A549 (cell line): ENCODE data around the gene ZNF700. TPM values are rescaled to one million over a fixed set of nuclear protein-coding genes. Genes with fewer than 3 reads are reported as not detected.

Experiments
- ATAC-seq, 2 experiments: fragments of 200-7000 bp in 1 of 2; fragments of >200 bp in 1 of 2; cut with Nextera tagmentation in 1 of 2; cut with Tn5 transposase in 1 of 2; 3 replicates each; pipeline versions ENCODE4 v1.8.0 to v1.9.1; 2018 to 2020; ENCODE audit warnings: mild to moderate bottlenecking in 1 of 2, moderate library complexity in 1 of 2
- CTCF ChIA-PET: fragments of 300-600 bp; sonication (Branson Sonifier 250); formaldehyde crosslinking; extraction: SDS; loops from one replicate; lab custom pipeline; 2021; ENCODE audit warnings: antibody characterized with exemption, inconsistent platforms; lab: Yijun Ruan, JAX
- POLR2A ChIA-PET: fragments of 350-600 bp; formaldehyde crosslinking; extraction: SDS; loops from one replicate; lab custom pipeline; 2021; ENCODE audit warnings: antibody characterized with exemption, inconsistent platforms; lab: Yijun Ruan, JAX
- DNase-seq, 2 experiments: peaks; one replicate each; pipeline versions ENCODE4 v3.0.0 to v3.0.0-alpha.2; 2011 to 2016; ENCODE audit warnings: low read depth in 1 of 2, low spot score in 1 of 2
- FAIRE-seq: peaks from 2 replicates; lab custom pipeline; 2011; peaks lifted over from hg19 to GRCh38; lab: Jason Lieb, UNC
- H3K27ac ChIP-seq, 2 experiments: fragments of >200 bp; sonication (Bioruptor Twin); formaldehyde crosslinking; 3 replicates each; pipeline ENCODE4 v1.5.1; 2016 to 2017
- H3K4me1 ChIP-seq: fragments of >200 bp; sonication (Bioruptor Twin); formaldehyde crosslinking; 3 replicates; pipeline ENCODE4 v1.6.1; 2016
- H3K4me2 ChIP-seq: fragments of >200 bp; sonication (Bioruptor Twin); formaldehyde crosslinking; 3 replicates; pipeline ENCODE4 v1.6.1; 2016
- H3K4me3 ChIP-seq: fragments of >200 bp; sonication (Bioruptor Twin); formaldehyde crosslinking; 3 replicates; pipeline ENCODE4 v1.5.1; 2016
- H3K9me3 ChIP-seq: fragments of >200 bp; sonication (Bioruptor Twin); formaldehyde crosslinking; 3 replicates; pipeline ENCODE4 v1.6.1; 2016
- CBX2 ChIP-seq: fragments of 200-600 bp; sonication (generic); IDR thresholded peaks from 2 replicates; pipeline ENCODE4 v1.6.1; 2016; ENCODE audit warnings: low read depth, mild to moderate bottlenecking, borderline replicate concordance
- CHD4 ChIP-seq: fragments of 200-600 bp; sonication (generic); IDR thresholded peaks from 2 replicates; pipeline ENCODE4 v1.6.1; 2016; ENCODE audit warnings: antibody characterized with exemption, mild to moderate bottlenecking, borderline replicate concordance
- FOSL2 ChIP-seq, 2 experiments: fragments of 450-650 bp in 1 of 2; fragments of >200 bp in 1 of 2; sonication (Bioruptor Twin) in 1 of 2; formaldehyde crosslinking; IDR thresholded peaks; 2 replicates each; pipeline versions ENCODE4 v1.5.0 to v1.6.1; 2016 to 2020; ENCODE audit warnings: mild to moderate bottlenecking in 1 of 2, moderate library complexity in 1 of 2
- FOXS1 ChIP-seq: fragments of 250-450 bp; sonication (Bioruptor Pico); IDR thresholded peaks from 2 replicates; pipeline ENCODE4 v1.5.0; 2020; ENCODE audit warnings: mild to moderate bottlenecking, moderate library complexity
- GATA3 ChIP-seq: IDR thresholded peaks from 2 replicates; pipeline ENCODE4 v1.6.1; 2012; ENCODE audit warnings: borderline replicate concordance
- HOXB13 ChIP-seq: fragments of 250-450 bp; sonication (Bioruptor Pico); IDR thresholded peaks from 2 replicates; pipeline ENCODE4 v1.5.0; 2020; ENCODE audit warnings: low read depth, mild to moderate bottlenecking, moderate library complexity
- JUN ChIP-seq, 2 experiments: fragments of >200 bp; sonication (Bioruptor Twin); formaldehyde crosslinking; IDR thresholded peaks; 2 replicates in 1 of 2; 3 replicates in 1 of 2; pipeline ENCODE4 v1.6.1; 2016 to 2017
- JUNB ChIP-seq: fragments of >200 bp; sonication (Bioruptor Twin); formaldehyde crosslinking; IDR thresholded peaks from 2 replicates; pipeline ENCODE4 v1.6.1; 2016
- NFE2L2 ChIP-seq: fragments of 150-350 bp; conservative IDR thresholded peaks from 2 replicates; pipeline ENCODE4 v1.6.1; 2014; ENCODE audit warnings: low read length
- NPAS2 ChIP-seq: fragments of 250-450 bp; sonication (Bioruptor Pico); IDR thresholded peaks from 2 replicates; pipeline ENCODE4 v1.8.0; 2022; ENCODE audit warnings: mild to moderate bottlenecking, moderate library complexity, borderline replicate concordance
- PHF8 ChIP-seq: fragments of 200-600 bp; sonication (generic); IDR thresholded peaks from 2 replicates; pipeline ENCODE4 v1.6.1; 2016; ENCODE audit warnings: low read depth, mild to moderate bottlenecking, antibody characterized with exemption, moderate library complexity, borderline replicate concordance
- RFX5 ChIP-seq: fragments of 450-650 bp; IDR thresholded peaks from 2 replicates; pipeline ENCODE4 v1.7.1; 2014; ENCODE audit warnings: antibody characterized with exemption, mild to moderate bottlenecking, moderate library complexity
- RNF2 ChIP-seq: fragments of 200-600 bp; sonication (generic); IDR thresholded peaks from 2 replicates; pipeline ENCODE4 v1.6.1; 2016; ENCODE audit warnings: low read depth, mild to moderate bottlenecking, antibody characterized with exemption, moderate library complexity, borderline replicate concordance
- SMC3 ChIP-seq: fragments of >200 bp; sonication (Bioruptor Twin); formaldehyde crosslinking; IDR thresholded peaks from 3 replicates; pipeline ENCODE4 v1.6.1; 2018; ENCODE audit warnings: inconsistent platforms
- SREBF2 ChIP-seq: fragments of 450-650 bp; IDR thresholded peaks from 2 replicates; pipeline ENCODE4 v1.6.1; 2014; ENCODE audit warnings: mild to moderate bottlenecking, moderate library complexity
- TFCP2L1 ChIP-seq: fragments of 250-450 bp; sonication (Bioruptor Pico); IDR thresholded peaks from 2 replicates; pipeline ENCODE4 v1.5.0; 2021; ENCODE audit warnings: mild to moderate bottlenecking
- TP53 ChIP-seq: fragments of 250-450 bp; sonication (Bioruptor Pico); IDR thresholded peaks from 2 replicates; pipeline ENCODE4 v1.5.0; 2021; ENCODE audit warnings: mild to moderate bottlenecking, moderate library complexity
- ZNF302 ChIP-seq: fragments of 250-450 bp; sonication (Bioruptor Pico); IDR thresholded peaks from 2 replicates; pipeline ENCODE4 v1.9.0; 2021; ENCODE audit warnings: inconsistent platforms, mild to moderate bottlenecking, moderate library complexity
- WGBS: methylation state at CpG from one replicate; pipeline ENCODE4 v1.1.6; 2017; ENCODE audit errors: missing lambda C conversion rate; 5-methylcytosine and 5-hydroxymethylcytosine counted together
- polyA plus RNA-seq, 4 experiments: library from polyadenylated mRNA; depleted of rRNA in 3 of 4; stranded (reverse); fragments of >200 nt; fragmentation: RNase III in 1 of 4; extraction: RNeasy Plus Mini Kit Qiagen cat#74134 plus additional on column Dnase treatment in 1 of 4; gene quantifications; 2 replicates in 3 of 4; 3 replicates in 1 of 4; pipeline ENCODE4 v1.2.3, GENCODE V29; 2011 to 2017
- small RNA-seq, 6 experiments: library from RNA; depleted of rRNA; stranded (forward); fragments of <200 nt; gene quantifications; one replicate each; pipeline ENCODE3, GENCODE V24; 2012
- TF ChIP-seq, protein P1 (sequence below): fragments of >200 bp; sonication (Bioruptor Twin); formaldehyde crosslinking; IDR thresholded peaks from 3 replicates; pipeline ENCODE4 v1.5.1; 2016
- TF ChIP-seq, protein P2 (sequence below): fragments of 250-450 bp; sonication (Bioruptor Pico); IDR thresholded peaks from 2 replicates; pipeline ENCODE4 v1.5.0; 2020; ENCODE audit warnings: low read depth, mild to moderate bottlenecking, moderate library complexity

Gene ZNF700
- polyA plus RNA-seq, 2 of the 4 experiments (the other 2 are of a cell fraction), result 0.30 to 0.43 TPM

DNA sequence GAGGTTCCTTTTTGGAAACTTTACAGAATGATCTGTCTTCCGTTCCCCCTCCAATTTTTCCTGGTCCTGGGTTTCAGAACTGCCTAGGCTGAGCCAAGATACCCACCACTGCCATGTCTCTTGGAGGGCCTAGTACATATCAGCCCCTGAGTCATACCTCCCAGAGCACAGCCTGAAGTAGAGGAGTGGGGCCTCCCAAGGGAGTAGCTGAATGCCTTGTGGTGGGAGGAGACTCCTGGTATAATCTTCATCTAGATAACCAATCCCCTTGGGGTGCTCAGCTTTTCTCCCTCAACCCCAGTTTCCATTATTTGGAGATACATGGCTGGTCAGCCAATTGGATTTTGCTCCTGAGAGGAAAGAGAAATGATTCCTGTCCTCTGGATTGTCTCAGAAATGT is 70.3 kb downstream of the ZNF700 start:
- TF ChIP-seq RNF2 (no peak), JUN (IDR thresholded peaks at IDR 0.05) (no peak), FOSL2 (IDR thresholded peaks at IDR 0.05) (no peak), FOSL2 (CRISPR knock-in tag; IDR thresholded peaks at IDR 0.05) (no peak), HOXB13 (CRISPR knock-in tag) (no peak), RFX5 (no peak), SREBF2 (no peak), JUNB (no peak), NPAS2 (no peak), FOXS1 (CRISPR knock-in tag) (no peak), SMC3 (no peak), TP53 (CRISPR knock-in tag) (no peak), NFE2L2 (no peak), TFCP2L1 (CRISPR knock-in tag) (no peak), PHF8 (no peak), GATA3 (no peak), CBX2 (no peak), ZNF302 (CRISPR knock-in tag) (no peak), CHD4 (no peak)
- TF ChIP-seq, protein P1, sequence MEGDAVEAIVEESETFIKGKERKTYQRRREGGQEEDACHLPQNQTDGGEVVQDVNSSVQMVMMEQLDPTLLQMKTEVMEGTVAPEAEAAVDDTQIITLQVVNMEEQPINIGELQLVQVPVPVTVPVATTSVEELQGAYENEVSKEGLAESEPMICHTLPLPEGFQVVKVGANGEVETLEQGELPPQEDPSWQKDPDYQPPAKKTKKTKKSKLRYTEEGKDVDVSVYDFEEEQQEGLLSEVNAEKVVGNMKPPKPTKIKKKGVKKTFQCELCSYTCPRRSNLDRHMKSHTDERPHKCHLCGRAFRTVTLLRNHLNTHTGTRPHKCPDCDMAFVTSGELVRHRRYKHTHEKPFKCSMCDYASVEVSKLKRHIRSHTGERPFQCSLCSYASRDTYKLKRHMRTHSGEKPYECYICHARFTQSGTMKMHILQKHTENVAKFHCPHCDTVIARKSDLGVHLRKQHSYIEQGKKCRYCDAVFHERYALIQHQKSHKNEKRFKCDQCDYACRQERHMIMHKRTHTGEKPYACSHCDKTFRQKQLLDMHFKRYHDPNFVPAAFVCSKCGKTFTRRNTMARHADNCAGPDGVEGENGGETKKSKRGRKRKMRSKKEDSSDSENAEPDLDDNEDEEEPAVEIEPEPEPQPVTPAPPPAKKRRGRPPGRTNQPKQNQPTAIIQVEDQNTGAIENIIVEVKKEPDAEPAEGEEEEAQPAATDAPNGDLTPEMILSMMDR, result no peak
- TF ChIP-seq, protein P2, sequence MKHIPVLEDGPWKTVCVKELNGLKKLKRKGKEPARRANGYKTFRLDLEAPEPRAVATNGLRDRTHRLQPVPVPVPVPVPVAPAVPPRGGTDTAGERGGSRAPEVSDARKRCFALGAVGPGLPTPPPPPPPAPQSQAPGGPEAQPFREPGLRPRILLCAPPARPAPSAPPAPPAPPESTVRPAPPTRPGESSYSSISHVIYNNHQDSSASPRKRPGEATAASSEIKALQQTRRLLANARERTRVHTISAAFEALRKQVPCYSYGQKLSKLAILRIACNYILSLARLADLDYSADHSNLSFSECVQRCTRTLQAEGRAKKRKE, result no peak
- Histone ChIP-seq H3K4me2 (no peak overlapping the region), H3K27ac (no peak overlapping the region), H3K9me3 (peaks cover 6% of the 10 kb centered on the region; the same call in 1 of the 3 replicates), H3K4me3 (no peak overlapping the region), H3K4me1 (no peaks in the 10 kb centered on the region)
- 0% methylated on average over 1 of the region's 1 CpG for WGBS
- POLR2A ChIA-PET, result no interaction called here
- FAIRE-seq (no peak), DNase-seq (no peak), ATAC-seq (no peak)
- CTCF ChIA-PET, result no interaction called here

Small RNA genes within 50 kb of the gene (small RNA-seq; reads per million reads assigned to genes)
- 0 reads per million in 6 experiments for gene RNA5SP464

Other genes with a start within 250 kb of the ZNF700 start
- gene ZNF823, start 186.2 kb upstream of the ZNF700 start, polyA plus RNA-seq (2011; rRNA removed), result 3.7 and 3.9 TPM in 2 replicates
- 2.4 to 2.9 TPM (median 2.7 TPM) in 3 replicates for gene ZNF823, start 186.2 kb upstream of the ZNF700 start, polyA plus RNA-seq (2017; fragmentation: RNase III; extraction: RNeasy Plus Mini Kit Qiagen cat#74134 plus additional on column Dnase treatment)
- 0.01 TPM in 1 of 2 replicates, not detected in the other for gene ZNF441, start 158.1 kb upstream of the ZNF700 start, polyA plus RNA-seq (2011; rRNA removed)
- gene ZNF441, start 158.1 kb upstream of the ZNF700 start, polyA plus RNA-seq (2017; fragmentation: RNase III; extraction: RNeasy Plus Mini Kit Qiagen cat#74134 plus additional on column Dnase treatment), result 0.01 TPM in 1 of 3 replicates, not detected in the others
- gene ZNF491, start 126.6 kb upstream of the ZNF700 start, polyA plus RNA-seq (2011; rRNA removed), result not detected in 2 replicates
- gene ZNF491, start 126.6 kb upstream of the ZNF700 start, polyA plus RNA-seq (2017; fragmentation: RNase III; extraction: RNeasy Plus Mini Kit Qiagen cat#74134 plus additional on column Dnase treatment), result not detected in 3 replicates
- gene ZNF440, start 110.8 kb upstream of the ZNF700 start, polyA plus RNA-seq (2011; rRNA removed), result not detected in 2 replicates
- gene ZNF440, start 110.8 kb upstream of the ZNF700 start, polyA plus RNA-seq (2017; fragmentation: RNase III; extraction: RNeasy Plus Mini Kit Qiagen cat#74134 plus additional on column Dnase treatment), result 0.03 to 0.04 TPM in 2 of 3 replicates, not detected in the other
- gene ZNF439, start 76.4 kb upstream of the ZNF700 start, polyA plus RNA-seq (2011; rRNA removed), result not detected in 2 replicates
- gene ZNF439, start 76.4 kb upstream of the ZNF700 start, polyA plus RNA-seq (2017; fragmentation: RNase III; extraction: RNeasy Plus Mini Kit Qiagen cat#74134 plus additional on column Dnase treatment), result not detected in 3 replicates
- not detected in 2 replicates for gene ZNF69, start 37.3 kb upstream of the ZNF700 start, polyA plus RNA-seq (2011; rRNA removed)
- gene ZNF69, start 37.3 kb upstream of the ZNF700 start, polyA plus RNA-seq (2017; fragmentation: RNase III; extraction: RNeasy Plus Mini Kit Qiagen cat#74134 plus additional on column Dnase treatment), result not detected in 3 replicates
- gene ZNF763, start 39.9 kb downstream of the ZNF700 start, polyA plus RNA-seq (2011; rRNA removed), result not detected in 2 replicates
- gene ZNF763, start 39.9 kb downstream of the ZNF700 start, polyA plus RNA-seq (2017; fragmentation: RNase III; extraction: RNeasy Plus Mini Kit Qiagen cat#74134 plus additional on column Dnase treatment), result not detected in 3 replicates
- gene ZNF433, start 110.6 kb downstream of the ZNF700 start, polyA plus RNA-seq (2011; rRNA removed), result not detected in 2 replicates
- not detected in 3 replicates for gene ZNF433, start 110.6 kb downstream of the ZNF700 start, polyA plus RNA-seq (2017; fragmentation: RNase III; extraction: RNeasy Plus Mini Kit Qiagen cat#74134 plus additional on column Dnase treatment)
- gene ZNF878, start 127.9 kb downstream of the ZNF700 start, polyA plus RNA-seq (2011; rRNA removed), result not detected in 2 replicates
- not detected in 3 replicates for gene ZNF878, start 127.9 kb downstream of the ZNF700 start, polyA plus RNA-seq (2017; fragmentation: RNase III; extraction: RNeasy Plus Mini Kit Qiagen cat#74134 plus additional on column Dnase treatment)
- not detected in 2 replicates for gene ZNF844, start 139.6 kb downstream of the ZNF700 start, polyA plus RNA-seq (2011; rRNA removed)
- gene ZNF844, start 139.6 kb downstream of the ZNF700 start, polyA plus RNA-seq (2017; fragmentation: RNase III; extraction: RNeasy Plus Mini Kit Qiagen cat#74134 plus additional on column Dnase treatment), result not detected in 3 replicates
- 0.34 and 0.46 TPM in 2 replicates for gene ZNF20, start 215.2 kb downstream of the ZNF700 start, polyA plus RNA-seq (2011; rRNA removed)
- 0.20 to 0.41 TPM (median 0.37 TPM) in 3 replicates for gene ZNF20, start 215.2 kb downstream of the ZNF700 start, polyA plus RNA-seq (2017; fragmentation: RNase III; extraction: RNeasy Plus Mini Kit Qiagen cat#74134 plus additional on column Dnase treatment)
- gene ZNF625, start 231.6 kb downstream of the ZNF700 start, polyA plus RNA-seq (2011; rRNA removed), result not detected in 2 replicates
- gene ZNF625, start 231.6 kb downstream of the ZNF700 start, polyA plus RNA-seq (2017; fragmentation: RNase III; extraction: RNeasy Plus Mini Kit Qiagen cat#74134 plus additional on column Dnase treatment), result not detected in 3 replicates
- 2.2 and 2.3 TPM in 2 replicates for gene ZNF136, start 238.0 kb downstream of the ZNF700 start, polyA plus RNA-seq (2011; rRNA removed)
- 1.4 to 1.6 TPM (median 1.5 TPM) in 3 replicates for gene ZNF136, start 238.0 kb downstream of the ZNF700 start, polyA plus RNA-seq (2017; fragmentation: RNase III; extraction: RNeasy Plus Mini Kit Qiagen cat#74134 plus additional on column Dnase treatment)